GM21423 (cell line): Measurements from ENCODE around the gene CPEB1.
A peak's percentile ranks its signal among the peaks of the same experiment; 100 is the strongest.
"Not testable (repeated sequence)": the region's sequence is repeated elsewhere in the genome, so short reads cannot be mapped to it uniquely, and the experiment has no call there.

Experiments
- ATAC-seq: cut with Tn5 transposase; IDR thresholded peaks from one replicate; pipeline ENCODE4 v1.9.1; 2021; ENCODE audit warnings: mild to moderate bottlenecking, moderate library complexity; ENCODE audit not compliant: unreplicated experiment

The CPEB1 gene

DNA sequence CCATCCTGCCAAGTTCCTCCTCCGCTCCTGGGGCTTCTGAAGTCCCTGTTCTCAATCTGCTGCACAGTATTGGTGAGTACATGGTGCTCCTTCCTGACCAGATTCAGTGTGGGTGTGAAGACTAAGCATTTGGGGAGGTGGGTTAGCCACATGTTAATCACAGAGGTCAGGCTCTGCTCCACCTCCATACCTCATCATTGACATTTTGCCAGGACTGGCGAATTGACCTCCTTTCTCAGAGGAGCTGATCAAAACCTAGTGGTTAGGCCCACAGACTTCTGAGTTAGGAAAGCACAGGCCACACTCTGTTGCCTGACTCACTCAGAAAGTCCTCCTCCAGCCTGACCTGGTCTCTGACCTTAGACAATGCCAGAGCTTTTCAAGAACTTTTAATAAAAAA, 98.5 kb downstream of the CPEB1 start:
- no peak for ATAC-seq

GRCh38 chr15:82545478-82545877, 101.7 kb downstream of the CPEB1 start:
- no peak for ATAC-seq

DNA sequence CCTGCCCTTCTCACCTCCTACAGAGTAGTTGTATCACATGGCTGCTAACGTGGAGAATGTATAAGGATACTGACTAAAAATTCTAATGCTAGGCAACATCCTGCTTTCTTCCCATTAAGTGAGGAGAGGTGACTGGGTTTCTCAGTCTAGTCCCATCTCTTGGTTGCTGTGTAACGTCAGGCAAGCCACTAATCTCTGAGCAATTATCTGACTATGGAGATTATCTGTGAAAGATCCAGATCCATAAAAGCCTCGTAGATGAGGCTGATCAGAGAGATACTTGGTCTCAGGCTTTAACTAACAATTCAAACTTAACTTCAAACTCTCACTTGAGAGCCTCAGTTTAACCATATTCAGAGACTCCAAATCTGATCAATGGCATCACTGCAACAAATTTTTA, 102.2 kb downstream of the CPEB1 start:
- ATAC-seq = no peak

DNA sequence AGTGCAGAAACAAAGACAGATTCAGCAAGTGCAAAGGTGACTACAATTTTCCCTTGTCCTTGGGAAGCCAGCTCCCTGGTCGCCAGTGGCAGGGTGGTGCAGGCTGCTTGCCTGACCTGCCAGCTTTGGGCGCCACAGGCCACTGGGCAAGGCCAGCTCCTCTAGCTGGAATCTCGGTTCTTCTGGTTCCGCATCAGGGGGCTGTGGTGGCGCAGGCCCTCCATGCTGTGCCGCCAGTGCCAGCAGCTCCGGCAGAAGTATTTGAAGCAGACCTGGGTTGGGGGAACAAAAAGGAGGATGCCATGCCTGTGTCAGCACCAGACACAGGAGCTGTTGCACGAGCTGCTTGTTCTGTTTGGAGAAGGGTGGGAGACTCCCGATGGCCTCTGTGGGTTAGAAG, 102.7 kb downstream of the CPEB1 start:
- no peak for ATAC-seq

DNA sequence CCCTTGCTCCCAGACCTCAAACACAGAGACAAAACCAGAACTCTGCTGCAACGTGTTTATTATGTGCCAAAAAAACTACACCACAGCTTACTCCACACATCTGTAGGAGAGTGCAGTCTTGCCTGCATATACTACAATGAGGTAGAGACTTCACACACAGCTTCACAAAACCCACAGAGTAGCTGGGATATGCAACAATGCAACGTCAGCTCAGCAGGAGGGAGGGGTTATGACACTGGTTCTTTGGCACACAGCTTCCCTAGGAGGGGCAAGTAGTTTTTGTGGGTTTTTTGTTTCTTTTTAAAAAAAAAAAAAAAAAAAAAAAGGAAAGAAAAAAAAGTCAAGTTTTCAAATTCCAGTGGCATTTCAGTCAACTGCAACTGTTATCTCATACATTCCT, 104.0 kb downstream of the CPEB1 start:
- ATAC-seq = no peak

DNA sequence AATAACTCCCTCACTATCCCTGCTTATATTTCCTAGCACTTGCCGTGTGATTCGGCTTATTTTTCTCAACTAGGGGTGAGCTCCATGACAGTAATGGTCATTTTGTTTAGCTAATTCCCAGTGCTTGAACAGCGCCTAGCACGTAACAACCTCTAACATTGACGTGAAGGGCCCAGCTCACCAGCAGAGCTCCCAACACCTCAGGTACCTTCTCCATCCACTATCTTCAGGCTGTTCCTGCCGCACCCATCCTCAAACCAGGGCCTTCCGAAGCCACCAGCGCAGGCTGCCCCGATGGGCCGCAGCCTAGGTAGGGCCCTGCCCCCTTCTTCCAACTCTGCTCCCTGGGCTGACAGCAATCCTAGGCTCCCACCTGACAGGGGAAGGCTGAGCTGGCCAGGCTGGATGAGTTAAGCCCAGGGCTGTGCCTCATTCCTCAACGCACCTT, 106.2 kb downstream of the CPEB1 start:
- no peak for ATAC-seq

DNA sequence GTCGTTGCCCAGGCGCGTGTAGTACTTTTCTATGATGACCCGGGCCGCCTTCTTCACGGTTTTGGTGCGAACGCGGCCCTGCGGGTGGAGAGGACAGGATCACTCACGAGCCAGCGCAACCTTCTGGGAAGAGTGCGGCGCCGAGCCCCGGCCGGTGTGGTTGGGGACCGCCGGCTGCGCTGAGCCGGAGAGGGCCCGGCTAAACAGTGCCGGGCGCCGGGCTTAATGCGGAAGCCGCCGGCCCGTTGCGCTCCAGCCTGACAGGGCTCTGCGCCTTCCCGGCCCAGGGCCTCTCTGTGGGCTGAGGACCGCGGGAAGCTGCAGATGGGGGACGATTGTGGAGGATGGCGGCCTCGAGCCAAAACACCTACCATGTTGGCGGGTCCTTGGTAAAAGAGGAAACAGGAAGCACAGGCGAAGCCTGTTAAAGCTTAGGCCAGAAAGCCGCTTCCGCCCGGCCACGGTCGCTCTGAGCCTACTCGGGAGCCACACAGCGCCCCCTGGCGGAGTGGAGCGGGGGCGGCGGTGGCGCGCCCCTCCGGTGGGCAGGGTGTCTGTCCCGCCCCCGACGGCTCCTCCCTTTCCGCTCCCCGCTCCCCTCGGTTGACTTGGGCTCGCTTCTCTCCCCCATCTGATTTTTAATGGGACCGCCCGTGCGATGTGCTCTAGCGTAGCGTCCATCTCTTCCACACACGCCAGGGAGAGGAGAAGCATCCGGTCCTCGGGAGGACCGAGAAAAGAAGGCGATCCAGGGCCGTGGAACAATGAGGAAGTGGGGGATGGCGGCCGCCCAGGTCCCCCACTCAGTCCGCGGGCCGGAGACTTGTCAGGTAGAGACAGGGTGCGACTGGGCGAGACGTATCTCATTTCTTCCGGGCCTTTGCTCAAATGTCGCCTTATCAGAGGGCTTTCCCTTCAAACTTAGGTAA, 106.8 kb downstream of the CPEB1 start, which contains the start of gene RPS17:
Gene RPS17 (minus strand): TSS at position 403 of the 929 bp plus-strand sequence. CDS start 29 bp downstream, at position 374.
- peak; percentile 94 for ATAC-seq

DNA sequence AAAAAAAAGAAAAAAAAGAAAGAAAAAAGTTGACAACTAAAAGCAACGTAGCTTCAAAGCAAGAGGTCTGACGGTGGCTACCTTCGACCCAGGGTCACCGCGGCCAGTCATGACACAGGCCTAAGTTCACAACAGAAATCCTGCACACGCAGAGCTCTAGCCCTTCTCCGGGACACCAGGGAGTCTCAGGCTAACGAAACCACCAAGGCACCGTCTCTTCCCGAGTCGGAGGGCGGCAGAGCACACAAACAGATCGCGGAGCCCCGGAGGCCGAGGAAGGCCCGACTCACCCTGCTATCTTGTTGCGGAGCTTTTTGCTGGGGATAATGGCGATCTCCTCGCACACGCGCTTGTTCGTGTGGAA, 107.5 kb downstream of the CPEB1 start:
- no peak for ATAC-seq

DNA sequence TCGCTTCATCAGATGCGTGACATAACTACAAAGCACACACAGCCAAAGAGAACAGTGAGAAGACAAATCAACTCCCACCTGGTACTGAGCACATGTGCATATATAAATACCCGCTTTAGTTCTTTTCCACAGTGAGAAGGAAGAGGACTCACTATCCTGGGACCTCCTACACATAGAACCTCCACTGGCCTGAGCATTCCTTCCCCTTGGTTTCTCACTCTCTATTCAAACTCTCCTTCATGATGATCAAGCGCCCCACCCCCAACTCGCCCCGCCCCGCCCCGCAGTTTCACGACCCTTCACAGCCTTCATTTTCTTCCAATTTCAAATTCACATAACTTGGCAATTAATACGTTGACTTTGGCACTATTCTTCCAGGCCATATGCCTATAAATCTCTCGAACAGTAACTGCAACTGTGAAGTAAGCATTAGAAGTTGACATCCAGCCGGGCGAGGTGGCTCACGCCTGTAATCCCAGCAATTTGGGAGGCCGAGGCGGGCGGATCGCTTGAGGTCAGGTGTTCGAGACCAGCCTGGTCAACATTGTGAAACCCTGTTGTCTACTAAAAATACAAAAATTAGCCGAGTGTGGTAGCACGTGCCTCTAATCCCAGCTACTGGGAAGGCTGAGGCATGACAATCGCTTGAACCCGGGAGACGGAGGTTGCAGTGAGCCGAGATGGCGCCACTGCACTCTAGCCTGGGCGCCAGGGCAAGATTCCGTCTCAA, 108.0 kb downstream of the CPEB1 start:
- ATAC-seq = no peak

- no peak for ATAC-seq
These were observed 109.7 kb downstream of the CPEB1 start for GRCh38 chr15:82537351-82537908.

DNA sequence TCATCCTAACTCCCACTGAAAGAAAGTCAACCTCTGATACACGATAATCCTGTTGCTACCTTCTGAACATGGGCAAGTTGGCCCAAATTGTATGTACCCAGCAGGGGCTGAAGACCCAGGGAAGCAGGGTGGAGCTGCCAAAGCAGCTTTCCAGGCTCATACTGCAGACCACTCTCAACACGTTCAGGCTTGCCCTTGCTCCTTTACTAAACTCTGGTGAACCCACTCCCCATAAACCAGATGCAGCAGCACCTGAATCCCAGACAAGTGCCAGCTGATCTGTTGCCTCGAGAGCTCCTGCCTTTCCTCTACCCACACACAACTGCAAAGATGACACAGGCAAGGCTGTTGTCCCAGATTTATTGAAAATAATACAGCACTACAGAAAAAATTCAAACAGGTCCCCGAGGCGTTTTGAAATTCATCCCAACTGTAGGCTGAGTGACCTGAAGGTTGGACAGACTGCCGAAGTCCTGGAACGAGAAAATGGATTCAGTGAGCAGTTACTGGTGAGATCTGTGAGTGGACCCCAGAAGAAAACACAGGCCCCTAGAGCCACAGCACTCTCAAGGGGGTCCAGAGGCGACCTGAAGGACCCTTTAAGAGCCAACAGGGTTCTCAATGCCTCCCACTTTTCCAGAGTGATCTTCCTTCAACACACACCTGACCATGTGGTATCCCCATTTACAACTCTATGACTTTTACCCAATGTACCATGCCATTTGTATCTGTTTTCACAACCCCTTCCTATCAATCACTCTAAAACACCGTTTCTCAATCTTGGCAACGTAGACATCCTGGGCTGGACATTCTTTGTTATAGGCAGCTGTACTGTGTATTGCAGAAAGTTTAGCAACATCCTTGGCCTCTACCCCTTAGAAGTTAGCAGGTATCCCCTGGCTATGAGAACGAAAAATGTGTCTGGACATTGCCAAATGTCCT, 110.5 kb downstream of the CPEB1 start:
- ATAC-seq = no peak

DNA sequence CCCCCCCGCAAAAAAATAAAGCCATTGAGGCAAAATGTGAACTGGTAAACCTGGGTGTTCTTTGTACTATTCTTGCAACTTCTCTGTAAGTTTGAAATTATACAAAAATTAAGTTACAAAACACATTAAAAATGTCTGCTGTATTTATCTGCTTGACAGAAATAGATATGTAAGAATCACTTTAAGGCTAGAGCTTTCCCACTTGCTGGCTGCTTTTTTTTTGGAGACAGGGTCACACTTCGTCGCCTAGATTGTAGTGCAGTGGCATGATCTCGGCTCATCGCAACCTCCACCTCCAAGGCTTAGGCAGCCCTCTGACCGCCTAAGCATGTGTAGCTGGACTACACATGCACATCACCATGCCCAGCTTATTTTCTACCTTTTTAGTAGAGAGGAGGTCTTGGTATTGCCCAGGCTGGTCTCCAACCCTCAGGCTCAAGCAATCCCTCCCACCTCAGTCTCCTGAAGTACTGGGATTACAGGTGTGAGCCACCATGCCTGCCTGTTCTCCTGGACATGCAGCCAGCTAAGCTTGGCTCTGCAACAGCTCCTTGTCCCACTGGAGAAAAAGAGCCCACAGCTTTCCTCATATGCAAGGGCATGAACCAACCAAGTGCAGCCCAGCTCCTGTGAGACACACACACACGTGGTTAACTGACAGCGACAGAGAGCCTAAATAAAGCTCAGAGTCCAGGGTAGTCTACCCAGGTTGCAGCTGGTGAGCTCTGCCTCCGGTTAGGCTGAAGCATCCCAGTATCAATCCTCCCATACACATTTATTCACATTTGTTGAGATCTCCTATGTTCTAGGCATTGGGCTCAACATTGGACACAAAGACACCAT, 111.4 kb downstream of the CPEB1 start:
- no peak for ATAC-seq

DNA sequence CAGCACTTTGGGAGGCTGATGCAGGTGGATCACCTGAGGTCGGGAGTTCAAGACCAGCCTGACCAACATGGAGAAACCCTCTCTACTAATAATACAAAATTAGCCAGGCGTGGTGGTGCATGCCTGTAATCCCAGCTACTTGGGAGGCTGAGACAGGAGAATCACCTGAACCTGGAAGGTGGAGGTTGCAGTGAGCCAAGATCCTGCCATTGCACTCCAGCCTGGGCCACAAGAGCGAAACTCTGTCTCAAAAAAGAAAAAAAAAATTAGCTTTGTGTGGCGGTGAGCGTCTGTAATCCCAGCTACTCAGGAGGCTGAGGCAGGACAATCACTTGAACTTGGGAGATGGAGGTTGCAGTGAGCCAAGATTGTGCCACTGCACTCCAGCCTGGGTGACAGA, 112.0 kb downstream of the CPEB1 start:
- ATAC-seq = not testable (repeated sequence)

DNA sequence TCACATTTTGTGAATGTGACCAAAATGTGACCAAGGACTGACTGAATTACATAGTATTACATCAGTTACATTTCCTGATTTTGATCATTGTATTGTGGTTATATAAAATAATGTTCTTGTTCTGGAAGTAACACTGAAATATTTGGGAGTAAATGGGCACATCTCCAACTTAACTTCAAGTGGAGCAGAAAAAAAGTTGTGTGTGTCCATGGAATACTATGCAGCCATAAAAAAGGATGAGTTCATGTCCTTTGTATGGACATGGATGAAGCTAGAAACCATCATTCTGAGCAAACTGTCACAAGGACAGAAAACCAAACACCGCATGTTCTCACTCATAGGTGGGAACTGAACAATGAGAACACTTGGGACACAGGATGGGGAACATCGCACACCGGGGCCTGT, 112.7 kb downstream of the CPEB1 start:
- ATAC-seq = not testable (repeated sequence)

GRCh38 chr15:82533801-82534200, 113.4 kb downstream of the CPEB1 start:
- ATAC-seq = no peak

DNA sequence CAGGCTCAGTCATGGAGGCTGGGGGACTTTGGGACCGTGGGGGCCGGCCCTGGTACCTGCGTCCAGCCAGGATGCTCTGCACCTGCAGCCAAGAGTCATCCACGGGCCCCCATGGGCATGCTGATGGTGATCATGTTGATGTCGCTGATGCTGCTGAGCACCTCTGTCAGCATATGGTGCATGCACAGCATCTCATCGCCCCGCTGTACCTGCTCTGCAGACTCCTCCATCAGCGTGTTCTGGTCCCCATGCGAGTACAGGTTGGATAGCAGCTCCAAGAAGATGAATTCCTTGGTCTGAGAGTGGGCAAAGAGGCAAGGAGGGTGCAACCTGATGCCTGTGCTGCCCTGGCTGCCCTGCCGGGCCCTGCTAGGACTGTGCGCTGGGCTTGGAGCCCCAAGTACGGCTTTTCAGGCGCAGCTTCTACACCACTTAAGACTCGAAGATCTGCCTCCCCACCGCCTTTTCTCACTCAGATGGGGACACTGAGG, 114.1 kb downstream of the CPEB1 start:
- no peak for ATAC-seq

- ATAC-seq = no peak
These were observed 114.7 kb downstream of the CPEB1 start for GRCh38 chr15:82532383-82532990.

DNA sequence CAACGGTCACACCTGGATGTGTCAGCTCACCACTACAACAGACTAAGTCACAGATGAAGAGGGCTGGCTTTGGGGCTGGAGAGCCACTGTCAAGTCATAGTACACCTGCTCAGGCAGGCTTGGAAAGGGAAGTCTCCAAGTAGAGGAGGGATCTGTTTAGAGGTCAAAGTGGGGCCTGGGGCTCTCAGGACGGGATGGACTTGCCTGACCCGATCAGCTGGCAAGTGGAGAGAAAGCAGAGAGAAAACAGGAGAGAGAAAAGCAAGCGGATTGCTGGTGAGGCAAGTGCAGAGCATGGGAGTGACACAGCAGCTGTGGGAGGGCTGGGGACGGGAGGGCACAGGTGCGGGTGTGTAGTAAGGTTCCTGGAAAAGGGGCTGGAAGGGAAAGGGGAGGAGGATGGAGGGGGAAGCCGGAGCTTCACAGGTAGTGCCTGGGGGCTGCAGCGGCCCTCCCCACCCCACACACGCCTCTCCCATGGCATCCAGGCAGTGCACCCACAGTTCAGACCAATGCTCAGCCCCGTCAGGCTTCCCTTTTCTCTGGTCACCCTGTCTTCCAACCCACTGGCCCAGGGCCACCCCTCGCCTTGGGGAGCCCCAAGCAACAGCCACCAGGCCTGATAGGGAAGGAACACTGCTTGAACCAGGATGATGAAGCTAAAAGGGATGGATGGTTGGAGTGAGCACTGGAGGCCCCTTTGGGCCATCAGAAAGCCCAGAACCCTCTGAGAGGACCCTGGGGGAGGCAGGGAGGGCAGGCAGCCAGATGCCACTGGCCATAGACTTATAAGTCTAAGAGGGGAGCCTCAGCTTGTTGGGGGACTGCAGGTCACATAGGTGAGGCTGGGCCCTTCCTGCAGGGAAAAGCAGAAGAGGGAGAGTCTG, 115.4 kb downstream of the CPEB1 start:
- no peak for ATAC-seq
